Upper lobe of left lung (tissue), 6 donors: ENCODE results near the gene CBLB. TPM values are rescaled to one million over a fixed set of nuclear protein-coding genes. Genes with fewer than 3 reads are reported as not detected.

Experiments used
- ATAC-seq, 2 donors: fragments of 200-7000 bp; cut with Tn5 transposase; one replicate each; pipeline ENCODE4 v1.9.1; 2022; ENCODE audit warnings: mild to moderate bottlenecking in 2 of 2, moderate library complexity in 2 of 2; ENCODE audit not compliant: low FRiP score in 2 of 2
- DNase-seq, 2 donors: peaks; one replicate each; pipeline ENCODE4 v3.0.0-alpha.2; 2019 to 2020
- H3K27ac ChIP-seq, 4 donors: fragments of 200-600 bp; sonication (generic); one replicate each; pipeline ENCODE4 v1.5.1; 2016 to 2019
- H3K27me3 ChIP-seq, 4 donors: fragments of 200-600 bp; sonication (generic); one replicate each; pipeline ENCODE4 v1.5.1; 2017 to 2019
- H3K36me3 ChIP-seq, 4 donors: fragments of 200-600 bp; sonication (generic); one replicate each; pipeline ENCODE4 v1.5.1; 2016 to 2019
- H3K4me1 ChIP-seq, 4 donors: fragments of 200-600 bp; sonication (generic); one replicate each; pipeline ENCODE4 v1.5.1; 2018 to 2019
- H3K4me3 ChIP-seq, 4 donors: fragments of 200-600 bp; sonication (generic); one replicate each; pipeline ENCODE4 v1.5.1; 2017 to 2019; ENCODE audit warnings: mild to moderate bottlenecking in 2 of 4, moderate library complexity in 1 of 4
- H3K9me3 ChIP-seq, 4 donors: fragments of 200-600 bp; sonication (generic); one replicate each; pipeline ENCODE4 v1.5.1; 2018 to 2019
- CTCF ChIP-seq, 6 experiments: fragments of 450-650 bp in 4 of 6; fragments of 200-600 bp in 2 of 6; sonication (generic) in 2 of 6; IDR thresholded peaks; one replicate each; pipeline ENCODE4 v1.5.1; 2016 to 2019; ENCODE audit warnings: antibody characterized with exemption in 6 of 6
- EP300 ChIP-seq, 4 donors: sonication (generic); formaldehyde crosslinking; IDR thresholded peaks; one replicate each; pipeline ENCODE4 v1.5.1; 2017; ENCODE audit warnings: antibody characterized with exemption in 4 of 4, control low read depth in 2 of 4
- POLR2A ChIP-seq, 4 donors: fragments of 450-650 bp; IDR thresholded peaks; one replicate each; pipeline ENCODE4 v1.5.1; 2016 to 2017; ENCODE audit warnings: antibody characterized with exemption in 4 of 4, mild to moderate bottlenecking in 2 of 4
- POLR2AphosphoS5 ChIP-seq, 2 donors: sonication (generic); formaldehyde crosslinking; IDR thresholded peaks; one replicate each; pipeline ENCODE4 v1.5.1; 2017; ENCODE audit warnings: antibody characterized with exemption in 2 of 2
- WGBS, 2 donors: methylation state at CpG; one replicate each; pipeline ENCODE4 v1.1.5; 2017 to 2018; 5-methylcytosine and 5-hydroxymethylcytosine counted together
- total RNA-seq, 6 donors: library from RNA; depleted of rRNA in 4 of 6; stranded (reverse); fragments of >200 nt in 4 of 6; gene quantifications; one replicate each; pipeline versions ENCODE4 v1.1.0 to v1.2.1, GENCODE V29; 2016 to 2021
- donor health status: DM: no; HTN: no; CAD: no; lungs with moderate emphysema.
- donor health status: DM: no; HTN: yes; CAD: no; lungs with severe emphysema.

CBLB gene
- total RNA-seq, 6 donors from 2014 or later: 30.3 to 85.9 (median 32.0) TPM

- TF ChIP-seq POLR2AphosphoS5 (IDR thresholded peaks at IDR 0.05) (peak in 1 of 2 donors; percentile 25), CTCF (IDR thresholded peaks at IDR 0.05) (no peak), EP300 (IDR thresholded peaks at IDR 0.05) (no peak)
- Histone ChIP-seq H3K9me3 (no peaks in the 10 kb centered on the region), H3K4me3 (no peak overlapping the region), H3K36me3 (no peaks in the 10 kb centered on the region), H3K4me1 (peaks cover 0 to 9% (median 7%) of the 10 kb centered on the region in 4 donors), H3K27ac (peak overlapping the region in 1 of 4 donors; percentile 25), H3K27me3 (no peaks in the 10 kb centered on the region)
- DNase-seq (no peak), ATAC-seq (no peak)
- WGBS, 2 donors: 33 to 38% methylated on average over 2 of the region's 2 CpGs
These were observed 16.4 kb upstream of the CBLB start for GRCh38 chr3:105885256-105885655.

- no peak overlapping the region for H3K4me3 ChIP-seq
- H3K9me3 ChIP-seq: no peaks in the 10 kb centered on the region
- WGBS, 2 donors: 93 to 95% methylated on average over 1 of the region's 1 CpG
- DNase-seq (no peak), ATAC-seq (peak in 1 of 2 donors; percentile 71)
- no peak overlapping the region for H3K27ac ChIP-seq
- TF ChIP-seq EP300 (IDR thresholded peaks at IDR 0.05) (no peak), CTCF (IDR thresholded peaks at IDR 0.05) (no peak), POLR2AphosphoS5 (IDR thresholded peaks at IDR 0.05) (no peak)
- H3K27me3 ChIP-seq: no peaks in the 10 kb centered on the region
- no peaks in the 10 kb centered on the region for H3K36me3 ChIP-seq
- H3K4me1 ChIP-seq: peaks cover 0 to 9% (median 7%) of the 10 kb centered on the region in 4 donors
These were observed 15.1 kb upstream of the CBLB start for GRCh38 chr3:105883798-105884377.

- no peak for DNase-seq
- Histone ChIP-seq H3K4me1 (peaks cover 0 to 16% (median 7%) of the 10 kb centered on the region in 4 donors), H3K27me3 (no peaks in the 10 kb centered on the region), H3K36me3 (no peaks in the 10 kb centered on the region), H3K9me3 (no peaks in the 10 kb centered on the region), H3K4me3 (no peak overlapping the region), H3K27ac (no peak overlapping the region)
- TF ChIP-seq CTCF (IDR thresholded peaks at IDR 0.05): no peak
- no peak for TF ChIP-seq EP300 (IDR thresholded peaks at IDR 0.05)
- no peak for TF ChIP-seq POLR2A (IDR thresholded peaks at IDR 0.05)
- no peak for TF ChIP-seq POLR2AphosphoS5 (IDR thresholded peaks at IDR 0.05)
- 83 to 89% methylated on average over 4 of the region's 4 CpGs for WGBS, 2 donors
- peak in 1 of 2 donors; percentile 18 for ATAC-seq
These were observed 12.0 kb upstream of the CBLB start for GRCh38 chr3:105880681-105881290.

- ATAC-seq (no peak), DNase-seq (no peak)
- 60 to 64% methylated on average over 1 of the region's 1 CpG for WGBS, 2 donors
- H3K27me3 ChIP-seq: no peaks in the 10 kb centered on the region
- no peak overlapping the region for H3K27ac ChIP-seq
- TF ChIP-seq EP300 (IDR thresholded peaks at IDR 0.05) (no peak), POLR2AphosphoS5 (IDR thresholded peaks at IDR 0.05) (no peak), POLR2A (IDR thresholded peaks at IDR 0.05) (no peak), CTCF (IDR thresholded peaks at IDR 0.05) (no peak)
- no peaks in the 10 kb centered on the region for H3K36me3 ChIP-seq
- peaks cover 0 to 7% (median 0%) of the 10 kb centered on the region in 4 donors for H3K4me1 ChIP-seq
- no peaks in the 10 kb centered on the region for H3K9me3 ChIP-seq
- H3K4me3 ChIP-seq: no peak overlapping the region
These were observed 9.2 kb upstream of the CBLB start for GRCh38 chr3:105878061-105878460.
